Heart left ventricle (tissue), 13 donors: ENCODE measurements around the gene NFE2L2.

Experiments used
- POLR2A ChIP-seq, 2 donors: fragments of 450-650 bp; IDR thresholded peaks; one replicate each; pipeline ENCODE4 v1.6.1; 2017; ENCODE audit warnings: antibody characterized with exemption in 2 of 2, mild to moderate bottlenecking in 2 of 2, moderate library complexity in 2 of 2
- TF ChIP-seq, protein P1 (sequence below), 12 donors: fragments of 200-600 bp; sonication (generic) in 4 of 12; IDR thresholded peaks; one replicate each; pipeline versions ENCODE4 v1.5.0 to v1.8.0; 2018 to 2022; ENCODE audit warnings: antibody characterized with exemption in 12 of 12, mild to moderate bottlenecking in 5 of 12
- donor health status: ischemic (EF 13 %, LVEDD 7.1; RV severe dilation, severe dysfunction).
- donor health status: DM: no; HTN: yes; CAD: no.
- donor health status: DM: no; HTN: no; CAD: no.
- donor health status: ischemic (EF 25% LVEDD 6.9; RV normal size, moderate dysfunction).
- donor health status: ischemic (EF 25% LVEDD 5.7; RV mildly dilated, moderate dysfunction).
- donor health status: ischemic (EF 35%, LVEDD 5.7; RV mildly dilated, moderate dysfunction).
- donor health status: nonischemic (EF 11% LVEDD 7.7; RV severe dilation, severe dysfunction).
- donor health status: DM: yes; HTN: yes; CAD: no.
- donor health status: PGD.
- donor health status: ischemic (EF 29% LVEDD 5.4; RV normal size, mild dysfunction).
- donor health status: nonischemic (EF 23%, LVEDD 6.1; RV moderate dilation, normal function).

GRCh38 chr2:177296040-177296439 is 31.5 kb upstream of the NFE2L2 start:
- no peak for TF ChIP-seq POLR2A (IDR thresholded peaks at IDR 0.05)
- TF ChIP-seq, protein P1, sequence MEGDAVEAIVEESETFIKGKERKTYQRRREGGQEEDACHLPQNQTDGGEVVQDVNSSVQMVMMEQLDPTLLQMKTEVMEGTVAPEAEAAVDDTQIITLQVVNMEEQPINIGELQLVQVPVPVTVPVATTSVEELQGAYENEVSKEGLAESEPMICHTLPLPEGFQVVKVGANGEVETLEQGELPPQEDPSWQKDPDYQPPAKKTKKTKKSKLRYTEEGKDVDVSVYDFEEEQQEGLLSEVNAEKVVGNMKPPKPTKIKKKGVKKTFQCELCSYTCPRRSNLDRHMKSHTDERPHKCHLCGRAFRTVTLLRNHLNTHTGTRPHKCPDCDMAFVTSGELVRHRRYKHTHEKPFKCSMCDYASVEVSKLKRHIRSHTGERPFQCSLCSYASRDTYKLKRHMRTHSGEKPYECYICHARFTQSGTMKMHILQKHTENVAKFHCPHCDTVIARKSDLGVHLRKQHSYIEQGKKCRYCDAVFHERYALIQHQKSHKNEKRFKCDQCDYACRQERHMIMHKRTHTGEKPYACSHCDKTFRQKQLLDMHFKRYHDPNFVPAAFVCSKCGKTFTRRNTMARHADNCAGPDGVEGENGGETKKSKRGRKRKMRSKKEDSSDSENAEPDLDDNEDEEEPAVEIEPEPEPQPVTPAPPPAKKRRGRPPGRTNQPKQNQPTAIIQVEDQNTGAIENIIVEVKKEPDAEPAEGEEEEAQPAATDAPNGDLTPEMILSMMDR (IDR thresholded peaks at IDR 0.05) = peak in 10 of 12 donors; percentile 13 to 61 (median 46)
